DMS 273 treated with DMSO at 0.1 percent for 48 hours (cell line): ENCODE data around the gene AFF3.

Experiments
- DNase-seq: peaks from one replicate; lab custom pipeline; 2025; lab: John Stamatoyannopoulos, UW

Gene AFF3

DNA sequence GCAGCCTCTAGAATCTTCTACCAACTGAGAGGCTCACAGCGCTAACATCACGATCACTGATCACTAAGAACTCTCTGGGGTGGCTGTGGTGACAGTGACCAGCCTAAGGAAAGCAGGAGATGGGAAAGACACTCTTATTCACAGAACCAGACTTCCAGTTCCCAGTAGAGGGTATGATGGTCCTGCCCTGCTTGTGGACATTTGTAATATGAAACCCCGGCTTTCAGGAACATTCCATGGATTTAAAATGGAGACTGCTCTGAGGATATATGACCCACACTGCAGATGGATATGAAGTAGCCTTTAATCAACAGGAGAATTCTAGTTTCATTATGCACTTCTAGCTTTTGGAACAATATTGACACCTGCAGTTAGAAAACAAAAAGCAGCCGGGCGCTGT is 131.8 kb downstream of the AFF3 start:
- no peak for DNase-seq

DNA sequence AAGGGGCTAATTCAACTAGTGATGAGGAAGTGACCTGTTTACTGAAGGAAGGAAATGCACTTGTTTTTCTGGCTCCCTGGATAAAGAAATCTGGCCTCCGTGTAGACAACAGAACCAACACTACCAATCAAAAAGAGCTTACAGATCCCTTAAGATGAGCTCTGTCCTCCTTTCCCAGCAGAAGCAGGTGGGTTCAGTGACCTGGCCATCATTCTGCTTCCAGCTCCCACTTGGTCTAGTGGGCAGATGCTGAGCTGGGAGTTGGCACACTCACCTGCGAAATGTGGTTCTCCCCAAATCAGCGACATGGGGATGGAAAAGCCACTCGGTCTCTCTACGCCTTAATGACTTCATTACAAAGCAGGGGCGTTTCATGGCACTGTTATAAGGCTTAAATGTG is 132.6 kb downstream of the AFF3 start:
- DNase-seq, result no peak

DNA sequence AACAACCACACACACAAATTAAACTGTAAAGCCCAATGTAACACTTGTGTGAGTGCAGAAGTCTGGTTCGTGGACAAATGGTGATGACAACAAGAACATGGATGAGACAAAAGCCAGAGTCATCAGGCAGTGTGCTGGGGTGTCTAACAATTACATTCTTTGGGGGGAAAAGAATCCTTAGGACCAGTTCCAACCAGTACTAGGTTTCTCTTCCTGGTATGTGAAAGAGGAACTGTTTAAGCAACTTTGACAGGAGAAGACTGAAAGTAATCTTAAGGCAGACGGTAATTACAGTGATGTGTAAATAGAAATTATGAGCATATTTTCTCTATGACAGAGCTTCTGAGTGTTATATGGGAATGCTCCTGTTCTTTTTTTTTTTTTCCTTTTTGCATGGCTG is 133.4 kb downstream of the AFF3 start:
- no peak for DNase-seq

DNA sequence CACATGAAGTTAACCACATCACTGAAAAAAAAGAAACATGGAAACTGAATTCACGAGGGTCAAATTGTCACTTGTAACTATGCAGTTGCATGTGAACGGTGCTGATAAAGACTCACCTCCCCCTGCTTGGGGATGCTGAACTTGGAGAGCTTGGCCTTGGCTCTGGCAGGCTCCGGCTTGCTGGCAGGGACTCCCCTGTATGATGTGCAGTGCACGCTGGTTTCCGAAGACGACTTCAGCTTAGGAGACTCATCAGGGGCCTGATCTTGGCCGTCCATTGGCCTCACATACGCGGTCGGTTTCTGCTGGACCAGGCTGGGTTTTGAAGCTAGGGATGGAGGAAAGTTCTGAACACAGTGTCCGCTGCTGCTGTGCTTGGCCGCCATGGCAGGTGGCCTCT is 135.9 kb downstream of the AFF3 start:
- DNase-seq, result no peak

DNA sequence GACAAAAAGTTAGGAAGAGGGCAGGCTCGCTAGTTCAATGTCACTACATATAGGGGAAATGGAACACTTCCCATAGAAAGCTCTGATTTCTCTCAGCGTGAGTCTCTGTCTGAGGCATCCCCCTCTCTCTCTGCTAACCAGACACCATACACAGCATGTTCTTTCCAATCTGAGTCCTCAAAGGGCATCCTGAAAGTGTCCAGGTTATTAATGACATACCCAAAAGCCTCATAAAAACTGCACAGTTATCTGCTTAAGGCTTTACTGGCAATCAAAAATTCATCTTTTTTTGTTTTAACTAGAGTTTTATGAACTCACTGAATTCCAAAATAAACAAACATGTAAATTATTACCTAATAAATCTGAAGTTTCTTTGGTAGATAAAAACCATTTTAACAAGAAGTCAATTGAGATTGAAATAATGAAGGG is 137.4 kb downstream of the AFF3 start:
- DNase-seq, result no peak

DNA sequence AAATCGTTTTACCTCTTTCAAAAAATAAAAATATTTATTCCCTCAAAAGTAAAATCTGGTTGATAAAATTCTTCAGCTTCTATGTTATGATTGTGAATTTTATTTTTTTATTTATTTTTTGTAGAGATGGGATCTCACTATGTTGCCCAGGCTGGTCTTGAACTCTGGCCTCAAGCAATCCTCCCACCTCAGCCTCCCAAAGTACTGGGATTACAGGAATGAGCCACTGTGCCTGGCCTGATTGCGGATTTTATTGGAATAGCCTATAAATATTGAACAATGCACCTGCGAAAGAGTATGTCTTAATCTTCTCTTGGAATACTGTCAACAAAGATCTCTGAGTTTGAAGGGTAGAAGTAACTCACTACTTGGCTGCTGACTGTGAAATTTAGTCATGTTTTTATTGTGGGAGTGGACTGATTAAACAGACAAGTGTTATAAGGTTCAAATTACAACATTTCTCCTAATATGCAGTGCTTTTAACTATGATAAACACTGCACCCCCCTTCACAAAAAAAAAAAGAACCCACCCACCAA is 138.0 kb downstream of the AFF3 start:
- no peak for DNase-seq

DNA sequence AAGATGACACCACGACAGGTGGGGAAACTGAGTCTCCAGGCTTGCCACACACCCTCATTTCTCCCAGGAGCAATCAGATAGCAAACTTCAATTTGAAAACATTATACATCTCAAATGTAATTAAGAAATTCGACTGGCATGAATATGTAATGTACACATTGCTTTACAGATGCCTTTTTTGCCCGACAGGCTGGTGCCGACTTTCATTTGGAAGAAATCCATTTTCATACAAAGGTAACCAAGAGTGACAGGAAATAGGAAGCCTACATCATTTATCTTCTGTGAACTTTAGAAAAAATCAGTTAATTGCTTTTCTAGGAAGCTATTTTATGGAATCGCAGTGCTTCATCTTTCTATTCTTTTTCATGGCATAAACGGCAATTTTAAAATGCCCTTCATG is 140.3 kb downstream of the AFF3 start:
- DNase-seq, result no peak

DNA sequence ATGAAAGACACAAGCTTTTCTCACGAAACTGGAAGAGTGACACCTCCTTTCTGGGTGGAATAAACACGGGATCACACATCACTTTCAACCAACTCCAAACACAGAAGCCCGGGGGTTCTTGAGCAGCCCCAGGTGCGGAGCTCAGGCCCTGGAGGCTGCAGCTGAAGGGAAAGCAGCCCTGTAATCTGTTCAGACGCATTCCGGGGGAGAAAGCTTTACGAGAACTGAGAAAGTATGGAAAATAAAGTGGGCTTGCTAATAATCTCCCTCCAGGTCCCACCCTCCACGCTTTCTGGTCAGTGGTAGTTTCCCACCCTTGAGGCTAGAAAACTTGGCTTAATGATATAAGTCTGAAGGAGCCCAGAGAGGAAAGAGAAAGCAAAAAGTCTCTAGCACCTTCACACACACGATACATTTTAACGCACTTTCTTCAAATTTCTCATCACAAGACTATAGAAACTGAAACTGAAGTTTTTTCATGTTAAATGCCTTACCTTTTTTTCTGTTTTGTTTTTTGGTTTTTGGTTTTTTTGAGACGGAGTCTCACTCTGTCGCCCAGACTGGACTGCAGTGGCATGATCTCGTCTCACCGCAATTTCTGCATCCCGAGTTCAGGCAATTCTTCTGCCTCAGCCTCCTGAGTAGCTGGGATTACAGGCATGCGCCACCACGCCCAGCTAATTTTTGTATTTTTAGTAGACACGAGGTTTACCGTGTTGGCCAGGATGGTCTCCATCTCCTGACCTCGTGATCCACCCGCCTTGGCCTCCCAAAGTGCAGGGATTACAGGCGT is 141.3 kb downstream of the AFF3 start:
- DNase-seq, result no peak

DNA sequence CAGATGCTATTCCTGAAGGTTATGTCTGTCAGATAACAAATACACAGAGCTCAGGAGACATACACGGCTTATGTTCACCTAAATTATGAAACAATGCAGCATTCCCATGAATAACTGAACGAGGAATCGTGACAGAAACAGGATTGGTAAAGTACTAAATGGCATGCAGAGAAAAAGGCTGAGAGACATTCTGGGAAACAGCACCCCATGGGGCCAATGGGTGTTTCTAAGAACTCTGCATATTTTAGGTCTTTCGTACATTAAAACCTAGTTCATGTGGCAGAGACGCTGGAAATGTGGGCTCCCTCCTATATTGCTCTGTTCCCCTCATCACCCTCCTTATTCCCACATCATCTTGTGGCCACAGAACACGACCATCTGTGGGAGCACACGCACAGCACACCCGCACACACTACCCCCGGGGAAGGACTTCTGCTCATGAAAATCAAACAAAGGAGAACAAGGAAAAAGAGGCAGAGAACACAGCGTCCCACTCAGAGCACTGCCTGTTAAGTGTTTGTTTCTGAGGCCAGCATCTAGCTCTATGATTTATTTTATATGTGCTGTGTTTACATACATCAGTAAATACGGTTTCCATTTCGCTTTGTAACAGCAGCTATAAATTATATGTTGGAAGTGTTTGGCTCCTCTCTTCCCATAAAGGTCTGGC is 143.6 kb downstream of the AFF3 start:
- DNase-seq, result no peak

DNA sequence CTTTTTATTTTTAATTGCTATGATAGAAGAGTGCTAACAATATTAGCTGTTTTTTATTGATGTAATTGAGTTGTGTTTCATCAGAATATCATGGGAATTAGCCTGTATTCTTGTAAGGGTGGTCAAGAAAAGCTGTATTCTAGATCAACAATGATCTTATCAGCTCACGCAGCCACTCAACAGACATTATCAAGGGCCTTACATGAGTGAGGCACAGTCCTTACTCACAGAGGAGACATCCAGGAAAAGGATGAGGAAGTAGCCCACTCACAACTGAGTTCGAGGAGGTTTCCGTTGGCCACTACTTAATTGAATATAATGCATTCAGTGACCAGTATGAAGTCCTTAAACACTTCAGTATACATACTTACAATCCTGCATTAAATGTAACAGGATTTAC is 152.5 kb downstream of the AFF3 start:
- DNase-seq, result no peak

DNA sequence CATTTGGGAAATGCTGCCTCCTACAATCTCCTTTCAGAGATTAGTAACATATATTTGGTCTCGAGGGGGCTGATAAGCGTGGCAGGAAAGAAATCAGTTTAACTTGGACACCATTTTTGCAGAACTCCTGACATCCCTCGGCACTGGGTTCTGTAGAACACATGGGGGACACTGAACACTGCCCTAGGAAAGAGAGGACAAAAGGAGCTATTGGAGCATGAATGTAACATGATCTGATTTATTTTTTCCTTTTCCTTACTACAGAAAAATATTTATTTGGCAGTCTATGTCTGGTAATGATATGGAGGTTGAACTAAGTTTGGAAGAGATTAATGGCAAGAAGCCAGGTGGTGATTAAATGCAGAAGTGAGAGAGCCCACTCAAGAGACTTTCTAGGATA is 153.8 kb downstream of the AFF3 start:
- no peak for DNase-seq

DNA sequence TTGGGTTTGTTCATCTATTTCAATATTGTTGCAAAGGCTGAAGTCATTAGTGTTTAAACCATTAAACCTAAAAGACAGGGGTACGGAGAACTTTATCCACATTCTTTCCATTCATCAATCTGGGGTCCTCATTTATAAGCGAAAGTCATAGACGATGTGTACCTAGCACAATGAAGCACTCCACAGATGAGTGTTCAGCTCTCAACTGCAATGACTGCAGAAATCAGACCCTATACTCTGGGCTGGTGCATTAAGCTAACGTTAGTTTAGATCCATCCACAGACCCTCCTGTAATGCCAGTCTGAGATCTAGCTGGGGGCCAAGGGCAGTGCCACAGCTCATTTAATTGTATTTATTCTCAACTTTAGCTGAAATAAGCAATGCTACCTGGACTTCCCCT is 155.2 kb downstream of the AFF3 start:
- no peak for DNase-seq

DNA sequence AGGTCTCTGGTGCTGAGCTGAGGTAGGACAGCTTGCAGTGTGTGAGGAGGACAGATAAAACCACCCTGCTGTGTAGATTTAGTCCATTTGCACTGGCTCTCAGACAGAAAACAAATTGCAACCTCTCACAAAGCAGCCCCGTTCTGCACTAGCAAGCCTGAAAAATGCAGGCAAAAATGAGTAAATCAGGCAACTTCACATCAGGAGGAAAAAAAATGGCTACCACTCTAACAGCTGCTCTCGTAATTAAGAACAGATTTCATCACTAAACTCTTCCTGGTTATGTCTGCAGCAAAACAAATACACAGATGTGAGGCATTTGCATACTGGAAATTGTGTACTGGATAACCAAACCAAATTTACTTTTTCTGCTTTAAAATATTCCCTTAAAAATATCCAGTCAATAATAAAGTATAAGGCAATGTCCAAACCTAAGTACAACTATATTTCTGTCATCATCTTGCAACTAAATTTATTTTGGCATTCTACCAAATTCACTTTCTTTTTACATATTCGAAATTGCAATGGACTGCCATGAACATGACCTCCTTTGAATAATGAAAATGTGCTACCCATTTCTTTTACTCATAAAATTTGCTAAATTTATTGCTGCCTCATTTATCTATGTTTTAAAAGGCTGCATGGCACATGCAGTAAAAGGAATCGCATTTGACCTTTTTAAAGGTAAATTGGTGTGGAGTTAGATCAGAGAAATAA is 157.4 kb downstream of the AFF3 start:
- peak; percentile 60 for DNase-seq

DNA sequence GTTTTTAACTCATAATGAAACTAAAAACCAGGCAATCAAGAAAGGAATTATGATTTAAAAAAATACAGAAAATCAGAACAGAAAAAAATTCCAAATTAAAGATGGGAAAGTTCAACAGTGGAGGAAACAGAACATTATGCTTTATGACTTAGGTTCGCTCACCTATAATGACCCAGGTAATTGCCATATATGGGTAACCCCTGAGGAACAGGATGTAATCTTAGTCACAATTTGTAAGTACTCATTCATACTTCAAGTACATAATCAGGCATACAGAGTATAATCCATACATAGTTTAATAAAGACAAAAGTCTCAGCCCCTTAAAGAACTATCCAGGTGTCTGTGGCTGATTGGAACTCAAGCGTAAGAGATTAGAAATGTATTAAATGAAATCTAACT is 159.6 kb downstream of the AFF3 start:
- DNase-seq, result no peak

DNA sequence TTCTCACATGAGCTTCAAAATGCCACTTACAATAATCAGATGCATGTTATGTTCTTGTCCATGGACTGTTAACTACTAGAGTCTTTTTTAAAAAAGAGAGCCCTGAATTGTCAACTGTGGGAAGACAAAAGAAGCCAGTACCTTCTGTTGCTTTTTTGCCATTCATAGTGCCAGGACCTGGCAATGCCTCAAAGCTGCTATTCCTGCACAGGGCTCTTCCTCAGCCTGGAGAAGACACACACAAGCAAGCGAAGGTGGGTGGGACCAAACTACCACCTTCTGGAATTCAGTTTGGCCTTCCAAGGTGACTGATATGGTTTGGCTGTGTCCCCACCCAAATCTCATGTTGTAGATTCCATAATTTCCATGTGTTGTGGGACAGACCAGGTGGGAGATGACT is 160.6 kb downstream of the AFF3 start:
- no peak for DNase-seq

DNA sequence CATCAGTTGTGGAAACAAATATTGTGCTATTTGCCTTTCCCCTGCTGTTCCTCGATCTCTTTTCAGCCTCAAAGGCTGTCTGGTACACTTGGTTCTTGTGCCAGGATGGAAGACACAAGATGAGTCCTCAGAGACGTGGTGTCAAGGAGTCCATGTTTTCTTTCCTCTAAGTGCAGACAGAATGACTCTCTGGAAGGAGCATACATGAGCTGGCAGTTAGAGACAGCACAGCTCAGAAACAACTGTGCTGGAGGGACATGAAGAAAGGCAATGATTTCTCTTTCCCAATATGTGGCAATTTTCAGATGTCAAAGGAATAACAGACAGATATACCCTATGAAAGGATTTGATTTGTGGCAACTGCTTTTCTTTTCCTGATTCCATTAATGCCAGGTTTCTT is 162.2 kb downstream of the AFF3 start:
- DNase-seq, result no peak

DNA sequence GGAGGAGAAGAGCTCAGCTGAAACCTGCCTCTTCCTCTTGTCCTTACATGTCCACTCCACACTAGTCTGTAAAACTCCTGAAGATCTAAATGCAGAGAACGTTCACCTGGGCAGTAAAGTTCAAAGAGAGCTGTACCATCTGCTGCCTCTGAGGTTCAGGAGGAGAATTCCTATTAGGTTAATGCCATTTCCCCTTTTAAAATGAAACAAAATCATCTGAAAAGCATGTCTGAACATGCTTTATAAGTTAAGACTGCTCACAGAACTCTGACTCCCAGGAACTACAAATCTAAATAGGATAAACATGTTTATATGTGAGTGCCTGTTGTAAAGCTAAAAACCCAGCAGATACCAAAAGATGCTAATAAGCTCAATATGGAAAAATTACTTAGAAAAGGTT is 164.4 kb downstream of the AFF3 start:
- DNase-seq, result no peak

DNA sequence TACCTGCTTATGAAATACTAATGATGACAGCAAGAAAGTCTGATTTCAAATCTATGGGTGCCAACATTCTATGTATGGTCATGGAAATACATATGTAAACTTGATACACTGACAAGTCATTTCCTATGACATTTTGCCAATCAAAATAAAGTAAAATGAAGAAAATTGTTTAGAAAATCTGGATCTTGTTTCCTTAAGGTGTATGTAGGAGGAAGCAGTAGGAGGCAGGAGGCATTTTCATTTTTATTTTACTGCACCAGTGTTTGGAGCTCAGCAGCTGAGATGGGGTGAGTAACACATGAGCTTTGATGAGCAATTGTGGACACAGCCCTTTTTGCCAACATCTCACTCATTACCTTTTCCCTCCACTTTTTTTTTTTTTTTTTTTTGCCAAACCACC is 167.0 kb downstream of the AFF3 start:
- no peak for DNase-seq

DNA sequence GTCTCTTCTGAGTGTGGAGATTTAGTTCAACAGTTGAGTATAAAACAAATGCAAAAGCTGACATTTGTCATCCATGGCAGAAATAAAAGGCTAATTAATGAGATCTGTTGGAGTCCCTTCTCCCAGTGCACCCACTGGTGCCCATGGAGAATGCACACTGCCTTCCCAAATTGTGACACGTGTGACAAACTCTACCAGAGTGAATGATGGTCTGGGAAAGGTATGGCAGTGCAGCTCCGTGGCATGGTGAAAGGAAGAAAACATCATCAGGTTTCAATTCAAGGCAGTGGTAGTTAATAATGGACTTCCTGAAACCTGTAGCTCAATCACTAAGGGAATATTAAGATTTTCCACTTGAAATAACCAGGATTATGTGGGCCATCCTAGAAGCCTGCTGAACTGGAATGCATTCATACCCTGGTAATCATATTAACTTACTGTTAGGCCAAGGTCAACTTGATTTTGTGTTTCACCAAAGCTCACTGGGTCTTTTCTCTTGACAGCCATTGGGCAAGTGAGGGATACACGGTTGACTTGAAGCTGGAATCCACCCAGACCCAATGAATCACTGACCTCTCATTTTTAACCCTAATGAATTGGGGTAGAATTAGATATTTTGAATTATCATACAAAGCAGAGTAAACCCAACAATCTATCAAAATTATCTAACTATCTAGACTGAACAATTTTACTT is 167.6 kb downstream of the AFF3 start:
- no peak for DNase-seq

DNA sequence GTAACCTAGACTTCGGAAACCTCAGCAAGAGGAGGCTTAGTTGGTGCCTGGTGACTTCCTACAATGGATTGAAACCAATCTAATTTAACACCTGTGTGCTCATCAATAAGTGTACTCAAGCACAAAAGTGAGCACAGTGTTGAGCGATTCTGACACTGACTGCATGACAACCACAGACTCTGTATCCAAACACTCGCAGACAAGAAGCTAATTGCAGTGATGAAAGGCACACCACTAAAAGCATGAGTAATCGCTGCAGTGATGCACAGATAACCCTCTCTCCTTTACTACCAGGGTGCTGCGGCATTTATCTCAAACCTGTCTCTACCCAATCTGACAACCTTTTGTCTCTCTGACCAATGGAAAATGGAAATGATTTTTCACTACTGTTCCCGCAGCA is 168.1 kb downstream of the AFF3 start:
- no peak for DNase-seq

DNA sequence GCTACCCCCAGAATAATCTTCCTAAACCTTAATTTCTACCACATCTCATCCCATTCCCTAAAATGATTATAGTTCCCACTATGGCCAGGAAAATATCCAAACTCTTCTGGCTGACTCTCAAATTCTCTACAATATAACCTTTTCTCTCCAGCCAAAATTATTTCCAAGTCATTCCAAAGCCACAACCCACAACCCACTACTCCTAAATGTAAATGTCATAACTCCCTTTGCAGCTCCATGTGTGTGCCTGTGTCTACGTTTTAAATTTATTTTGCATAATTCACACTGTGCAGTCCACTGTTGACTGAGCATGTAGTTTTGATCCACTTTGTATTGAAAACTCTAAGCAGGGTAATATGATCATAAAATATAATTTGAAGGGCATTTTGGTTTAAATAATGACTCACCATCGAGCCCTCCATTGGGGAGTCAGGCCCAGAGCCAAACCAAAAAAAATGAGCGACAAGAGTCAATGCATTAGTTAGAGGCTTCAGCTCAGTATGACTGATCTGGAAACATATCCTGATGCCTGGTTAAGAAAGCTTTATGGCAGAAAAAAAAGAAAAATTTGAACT is 171.0 kb downstream of the AFF3 start:
- no peak for DNase-seq

DNA sequence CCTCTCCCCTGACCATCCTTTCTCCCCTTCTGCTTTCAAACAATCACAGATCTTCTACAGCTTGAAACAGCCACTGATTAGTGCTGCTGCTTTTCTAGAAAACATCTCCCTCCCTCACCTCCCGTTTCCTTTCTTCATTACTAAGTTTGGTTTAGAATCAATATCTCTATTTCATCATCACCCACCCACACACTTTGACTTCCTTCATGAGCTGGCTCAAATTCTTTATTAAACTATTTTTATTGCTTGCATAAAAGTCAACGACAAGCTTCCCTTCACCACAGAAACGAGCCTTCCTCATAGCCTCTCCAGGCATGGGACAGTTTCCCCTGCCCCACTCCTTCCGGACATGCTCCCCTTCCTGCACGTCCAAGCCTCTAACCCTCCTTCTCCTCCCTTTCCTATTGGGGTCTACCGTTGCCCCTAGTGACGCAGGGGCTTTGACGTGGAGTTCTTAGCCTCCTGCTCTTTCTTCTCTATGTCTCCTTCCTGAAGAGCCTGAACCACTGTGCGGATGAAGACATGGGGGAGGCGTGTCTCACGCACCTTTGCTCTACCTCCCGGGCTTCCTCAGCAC is 172.0 kb downstream of the AFF3 start:
- no peak for DNase-seq
